HepG2 (cell line): Measurements from ENCODE around the gene TBX18. TPM values are rescaled to one million over a fixed set of nuclear protein-coding genes. Genes with fewer than 3 reads are reported as not detected.

Experiments used
- ATAC-seq: fragments of 200-7000 bp; cut with Tn5 transposase; 3 replicates; pipeline ENCODE4 v1.9.1; 2020; ENCODE audit warnings: mild to moderate bottlenecking, moderate library complexity
- BruUV-seq: library from RNA; stranded (reverse); fragments of 400-500 nt; replicated peaks from 2 replicates; lab custom pipeline; 2021; lab: Mats Ljungman, UMichigan
- CTCF ChIA-PET: fragments of 300-600 bp; formaldehyde crosslinking; extraction: SDS; loops from one replicate; lab custom pipeline; 2021; ENCODE audit warnings: low total read pairs, inconsistent platforms, low intra/inter-chr PET ratio; lab: Yijun Ruan, JAX
- POLR2A ChIA-PET: fragments of 350-600 bp; sonication (Branson Sonifier 250); formaldehyde crosslinking; loops from one replicate; lab custom pipeline; 2020; ENCODE audit warnings: antibody characterized with exemption, inconsistent platforms; lab: Yijun Ruan, JAX
- DNase-seq: peaks from one replicate; pipeline ENCODE4 v3.0.0-alpha.2; 2015; ENCODE audit warnings: low spot score
- FAIRE-seq: peaks from 3 replicates; lab custom pipeline; 2011; peaks lifted over from hg19 to GRCh38; lab: Jason Lieb, UNC
- H2AFZ ChIP-seq: one replicate; pipeline ENCODE4 v1.6.1; 2011; ENCODE audit warnings: low read length, inconsistent platforms
- H3K27ac ChIP-seq: fragments of 300-600 bp; 3 replicates; pipeline ENCODE4 v1.8.0; 2011; ENCODE audit warnings: mixed run types, mild to moderate bottlenecking, mixed read lengths, low read length, inconsistent platforms; ENCODE audit not compliant: insufficient read depth; ENCODE audit errors: extremely low read length
- H3K27me3 ChIP-seq, 2 experiments: fragments of 200-600 bp in 1 of 2; 2 replicates in 1 of 2; 3 replicates in 1 of 2; pipeline versions ENCODE4 v1.6.0 to v1.8.0; 2011; ENCODE audit warnings: low read length in 2 of 2, mild to moderate bottlenecking in 2 of 2, moderate library complexity in 2 of 2, inconsistent platforms in 1 of 2; ENCODE audit not compliant: insufficient read depth in 2 of 2, control insufficient read depth in 1 of 2
- H3K36me3 ChIP-seq, 2 experiments: fragments of 200-600 bp in 1 of 2; replicated peaks in 1 of 2; 2 replicates in 1 of 2; 3 replicates in 1 of 2; pipeline versions ENCODE4 v1.5.1 to v1.8.0; 2011; ENCODE audit warnings: low read length in 2 of 2, inconsistent platforms in 1 of 2; ENCODE audit not compliant: insufficient read depth in 2 of 2, control insufficient read depth in 1 of 2
- H3K4me1 ChIP-seq: 2 replicates; pipeline ENCODE4 v1.5.1; 2012; ENCODE audit warnings: low read length, inconsistent platforms; ENCODE audit not compliant: insufficient read depth
- H3K4me2 ChIP-seq: 2 replicates; pipeline ENCODE4 v1.6.0; 2011; ENCODE audit warnings: low read depth, low read length, inconsistent platforms
- H3K4me3 ChIP-seq, 3 experiments: fragments of 200-600 bp in 1 of 3; sonication (generic), shearing (Covaris generic) in 1 of 3; replicated peaks in 1 of 3; 2 replicates each; pipeline ENCODE4 v1.5.1; 2011 to 2016; ENCODE audit warnings: low read length in 3 of 3, inconsistent platforms in 2 of 3, low read depth in 2 of 3, mild to moderate bottlenecking in 2 of 3, control low read depth in 1 of 3, mixed read lengths in 1 of 3; ENCODE audit not compliant: insufficient read depth in 1 of 3
- H3K79me2 ChIP-seq: one replicate; pipeline ENCODE4 v1.6.1; 2011; ENCODE audit warnings: low read length, inconsistent platforms; ENCODE audit not compliant: insufficient read depth
- H3K9ac ChIP-seq: 2 replicates; pipeline ENCODE4 v1.6.0; 2011; ENCODE audit warnings: mild to moderate bottlenecking, low read depth, low read length, inconsistent platforms; ENCODE audit not compliant: insufficient read depth
- H3K9me3 ChIP-seq: 2 replicates; pipeline ENCODE4 v1.5.1; 2012; ENCODE audit warnings: mild to moderate bottlenecking, low read length
- H4K20me1 ChIP-seq: 2 replicates; pipeline ENCODE4 v1.6.0; 2011; ENCODE audit warnings: inconsistent platforms, mild to moderate bottlenecking, low read length, moderate library complexity; ENCODE audit not compliant: insufficient read depth
- ZFP82 ChIP-seq: sonication (generic); formaldehyde crosslinking; IDR thresholded peaks from 2 replicates; pipeline ENCODE4 v1.5.1; 2020; ENCODE audit warnings: mild to moderate bottlenecking, missing genetic modification reagents, borderline replicate concordance
- ZMYM4 ChIP-seq: sonication (generic); formaldehyde crosslinking; IDR thresholded peaks from 2 replicates; pipeline ENCODE4 v1.8.1; 2023; ENCODE audit warnings: mild to moderate bottlenecking, missing genetic modification reagents
- ZNF670 ChIP-seq: sonication (generic); formaldehyde crosslinking; IDR thresholded peaks from 2 replicates; pipeline ENCODE4 v1.8.0; 2022; ENCODE audit warnings: mild to moderate bottlenecking, missing genetic modification reagents, borderline replicate concordance
- WGBS: methylation state at CpG from one replicate; pipeline ENCODE4 v1.1.6; 2017; ENCODE audit warnings: low lambda C conversion rate; 5-methylcytosine and 5-hydroxymethylcytosine counted together
- in situ Hi-C: cut with HindIII; loops from 2 replicates; pipeline ENCODE4 v1.10.0; 2017; ENCODE audit warnings: low pct_unique_long_range_greater_than_20kb; ENCODE audit not compliant: extremely low pct_ligation_motif_present
- intact Hi-C: fragments of 100-400 bp; cut with micrococcal nuclease; formaldehyde crosslinking; loops from one replicate; pipeline ENCODE4 v1.10.0; 2022; ENCODE audit not compliant: unreplicated experiment
- polyA plus RNA-seq, 8 experiments: library from polyadenylated mRNA; depleted of rRNA in 3 of 8; stranded (reverse) in 7 of 8; unstranded in 1 of 8; fragments of >200 nt; fragmentation: Illumina TruSeq in 4 of 8; extraction: Trizol in 4 of 8; gene quantifications; 2 replicates each; pipeline versions ENCODE4 v1.2.1 to v1.2.3, GENCODE V29; 2011 to 2016; ENCODE audit warnings: low read depth in 4 of 8, missing spikeins in 1 of 8, mixed read lengths in 1 of 8; ENCODE audit not compliant: insufficient read depth in 1 of 8
- total RNA-seq, 5 experiments: library from RNA; depleted of rRNA; stranded (reverse); fragments of >200 nt; fragmentation: Illumina TruSeq; extraction: Trizol; gene quantifications; 2 replicates each; pipeline ENCODE4 v1.2.3, GENCODE V29; 2016; ENCODE audit warnings: low read depth in 1 of 5
- TF ChIP-seq, protein P1 (sequence below): sonication (generic); formaldehyde crosslinking; IDR thresholded peaks from 2 replicates; pipeline ENCODE4 v1.9.0; 2021; ENCODE audit warnings: missing genetic modification reagents, mild to moderate bottlenecking, borderline replicate concordance

TBX18 gene
- total and polyA plus RNA-seq, 2 of the 13 experiments (the other 11 are each of a cell fraction or from before 2014, with no cell fraction given), result not detected

DNA sequence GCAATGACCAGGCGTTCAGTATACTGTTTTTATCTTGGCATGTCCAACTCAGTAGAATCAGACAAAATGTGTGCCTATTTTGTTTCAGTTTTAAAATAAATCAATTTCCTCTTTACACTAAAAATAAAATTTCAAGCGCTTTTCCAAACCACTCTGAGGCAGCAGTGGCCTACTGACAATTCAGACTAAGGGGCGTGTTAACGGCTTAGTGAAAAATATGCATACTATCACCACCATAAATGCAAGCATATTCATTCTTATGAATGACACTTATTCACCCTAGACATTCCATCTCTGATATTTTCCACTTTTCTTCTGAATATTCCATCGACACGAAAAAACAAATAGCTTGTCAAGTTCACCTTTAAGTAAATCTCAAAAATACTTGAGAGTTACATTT is 7.5 kb downstream of the TBX18 start:
- TF ChIP-seq ZNF670 (CRISPR knock-in tag), result no peak
- no peak for TF ChIP-seq ZMYM4 (CRISPR knock-in tag)
- TF ChIP-seq, all 625 proteins: peak for 0
- Histone ChIP-seq H3K4me2 (no peak overlapping the region), H3K27ac (no peak overlapping the region), H3K27me3 (no peaks in the 10 kb centered on the region; a peak in 1 of 5 replicates), H3K9ac (no peak overlapping the region), H3K4me1 (no peaks in the 10 kb centered on the region), H3K36me3 (no peaks in the 10 kb centered on the region), H2AFZ (no peak overlapping the region), H3K79me2 (no peaks in the 10 kb centered on the region), H3K4me3 (no peak overlapping the region), H3K9me3 (no peaks in the 10 kb centered on the region), H4K20me1 (no peaks in the 10 kb centered on the region)
- in situ Hi-C loops, result no loop called here
- 36% methylated on average over 6 of the region's 6 CpGs for WGBS
- intact Hi-C loops, result no loop called here
- no peak for DNase-seq
- POLR2A ChIA-PET, result no interaction called here
- FAIRE-seq, result no peak
- BruUV-seq, result no TSS peak
- CTCF ChIA-PET, result no interaction called here
- ATAC-seq, result no peak

DNA sequence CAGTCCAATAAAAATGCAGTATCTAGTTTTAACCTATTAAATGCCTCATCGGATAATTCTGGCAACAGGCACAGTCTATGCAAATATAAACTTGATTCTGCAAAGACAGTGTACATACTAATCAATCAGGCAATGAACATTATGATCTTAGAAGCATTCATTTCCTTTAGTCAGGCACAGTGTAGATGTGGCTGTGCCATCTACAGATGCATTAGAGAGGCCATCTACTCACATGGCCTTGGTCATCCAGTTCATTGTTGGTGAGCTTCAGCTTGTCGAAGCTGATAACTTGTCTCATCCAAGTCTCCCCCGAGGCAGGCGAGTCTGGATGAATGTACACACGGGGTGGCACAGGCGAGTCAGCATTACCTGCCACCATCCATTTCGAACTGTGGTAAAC is 7.9 kb downstream of the TBX18 start:
- Histone ChIP-seq H3K9ac (no peak overlapping the region), H3K36me3 (no peaks in the 10 kb centered on the region), H2AFZ (no peak overlapping the region), H3K79me2 (no peaks in the 10 kb centered on the region), H3K4me2 (no peak overlapping the region), H3K27ac (no peak overlapping the region), H3K4me3 (no peak overlapping the region), H3K27me3 (no peaks in the 10 kb centered on the region; a peak in 1 of 5 replicates), H3K9me3 (no peaks in the 10 kb centered on the region), H4K20me1 (no peaks in the 10 kb centered on the region), H3K4me1 (no peaks in the 10 kb centered on the region)
- DNase-seq (no peak), FAIRE-seq (no peak), ATAC-seq (no peak)
- 1% methylated on average over 4 of the region's 7 CpGs for WGBS
- TF ChIP-seq, protein P1, sequence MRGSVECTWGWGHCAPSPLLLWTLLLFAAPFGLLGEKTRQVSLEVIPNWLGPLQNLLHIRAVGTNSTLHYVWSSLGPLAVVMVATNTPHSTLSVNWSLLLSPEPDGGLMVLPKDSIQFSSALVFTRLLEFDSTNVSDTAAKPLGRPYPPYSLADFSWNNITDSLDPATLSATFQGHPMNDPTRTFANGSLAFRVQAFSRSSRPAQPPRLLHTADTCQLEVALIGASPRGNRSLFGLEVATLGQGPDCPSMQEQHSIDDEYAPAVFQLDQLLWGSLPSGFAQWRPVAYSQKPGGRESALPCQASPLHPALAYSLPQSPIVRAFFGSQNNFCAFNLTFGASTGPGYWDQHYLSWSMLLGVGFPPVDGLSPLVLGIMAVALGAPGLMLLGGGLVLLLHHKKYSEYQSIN (CRISPR knock-in tag), result no peak
- TF ChIP-seq ZFP82, result no peak
- in situ Hi-C loops, result no loop called here
- no TSS peak for BruUV-seq
- ChIA-PET POLR2A (no interaction called here), CTCF (no interaction called here)
- intact Hi-C loops, result no loop called here
